ENCODE results near the gene THSD4. TPM values are rescaled to one million over a fixed set of nuclear protein-coding genes. Genes with fewer than 3 reads are reported as not detected.

Gene THSD4
- total RNA-seq, 1 donor from 2014 or later, result 1.4 TPM

GRCh38 chr15:71091601-71092000 is 23.7 kb upstream of the THSD4 start:
- Mint-ChIP-seq H3K36me3 (ENCODE audit: low read depth) (no peaks in the 10 kb centered on the region), H3K27ac (ENCODE audit: unreplicated experiment) (no peak overlapping the region), H3K9me3 (peaks cover 19% of the 10 kb centered on the region), H3K4me3 (no peak overlapping the region), H3K27me3 (ENCODE audit: low read depth) (peaks cover 12% of the 10 kb centered on the region), H3K4me1 (no peaks in the 10 kb centered on the region)
- DNase-seq (ENCODE audit: low read depth, low spot score), result no peak
- no peak for TF ChIP-seq CTCF (conservative IDR thresholded peaks at IDR 0.05)

- TF ChIP-seq CTCF (conservative IDR thresholded peaks at IDR 0.05), result no peak
- H3K4me1 Mint-ChIP-seq, result no peaks in the 10 kb centered on the region
- no peak for DNase-seq (ENCODE audit: low read depth, low spot score)
- peaks cover 11% of the 10 kb centered on the region for H3K27me3 Mint-ChIP-seq (ENCODE audit: low read depth)
- H3K27ac Mint-ChIP-seq (ENCODE audit: unreplicated experiment), result no peak overlapping the region
- H3K36me3 Mint-ChIP-seq (ENCODE audit: low read depth), result no peaks in the 10 kb centered on the region
- no peak overlapping the region for H3K4me3 Mint-ChIP-seq
- H3K9me3 Mint-ChIP-seq, result peaks cover 13% of the 10 kb centered on the region
These were observed 23.1 kb upstream of the THSD4 start for GRCh38 chr15:71092056-71092600.

GRCh38 chr15:71093054-71094024 is 21.9 kb upstream of the THSD4 start:
- DNase-seq (ENCODE audit: low read depth, low spot score), result no peak
- no peak for TF ChIP-seq CTCF (conservative IDR thresholded peaks at IDR 0.05)
- no peaks in the 10 kb centered on the region for H3K36me3 Mint-ChIP-seq (ENCODE audit: low read depth)
- H3K9me3 Mint-ChIP-seq, result peaks cover 9% of the 10 kb centered on the region
- H3K4me3 Mint-ChIP-seq, result no peak overlapping the region
- peaks cover 7% of the 10 kb centered on the region for H3K27me3 Mint-ChIP-seq (ENCODE audit: low read depth)
- H3K4me1 Mint-ChIP-seq, result no peaks in the 10 kb centered on the region
- H3K27ac Mint-ChIP-seq (ENCODE audit: unreplicated experiment), result no peak overlapping the region

GRCh38 chr15:71094137-71094536 is 21.1 kb upstream of the THSD4 start:
- Mint-ChIP-seq H3K27ac (ENCODE audit: unreplicated experiment) (no peak overlapping the region), H3K4me3 (no peak overlapping the region), H3K27me3 (ENCODE audit: low read depth) (peaks cover 7% of the 10 kb centered on the region), H3K9me3 (peaks cover 4% of the 10 kb centered on the region), H3K36me3 (ENCODE audit: low read depth) (no peaks in the 10 kb centered on the region), H3K4me1 (no peaks in the 10 kb centered on the region)
- no peak for DNase-seq (ENCODE audit: low read depth, low spot score)
- TF ChIP-seq CTCF (conservative IDR thresholded peaks at IDR 0.05), result no peak

- DNase-seq (ENCODE audit: low read depth, low spot score), result no peak
- H3K9me3 Mint-ChIP-seq, result peaks cover 2% of the 10 kb centered on the region
- no peak overlapping the region for H3K27ac Mint-ChIP-seq (ENCODE audit: unreplicated experiment)
- TF ChIP-seq CTCF (conservative IDR thresholded peaks at IDR 0.05), result no peak
- H3K27me3 Mint-ChIP-seq (ENCODE audit: low read depth), result peaks cover 7% of the 10 kb centered on the region
- H3K4me3 Mint-ChIP-seq, result no peak overlapping the region
- H3K36me3 Mint-ChIP-seq (ENCODE audit: low read depth), result no peaks in the 10 kb centered on the region
- no peaks in the 10 kb centered on the region for H3K4me1 Mint-ChIP-seq
These were observed 18.6 kb upstream of the THSD4 start for GRCh38 chr15:71096676-71097075.
